GM23338 (cell line): ENCODE data around the gene SOD2. TPM values are rescaled to one million over a fixed set of nuclear protein-coding genes. Genes with fewer than 3 reads are reported as not detected.

Experiments
- ATAC-seq: fragments of 200-7000 bp; cut with Tn5 transposase; 3 replicates; pipeline ENCODE4 v1.9.1; 2020
- DNase-seq: peaks from one replicate; pipeline ENCODE4 v3.0.0-alpha.2; 2015; ENCODE audit warnings: low spot score
- H2AFZ ChIP-seq: fragments of 200-600 bp; sonication (generic); 2 replicates; pipeline ENCODE4 v1.8.0; 2016; ENCODE audit warnings: antibody characterized with exemption, mild to moderate bottlenecking, moderate library complexity
- H3F3A ChIP-seq: fragments of 200-600 bp; sonication (generic); replicated peaks from 2 replicates; pipeline ENCODE4 v1.8.0; 2017; ENCODE audit warnings: antibody characterized with exemption, mixed run types, low read depth
- H3K27ac ChIP-seq: fragments of 200-600 bp; sonication (generic); 2 replicates; pipeline ENCODE4 v1.6.1; 2016; ENCODE audit warnings: low read depth
- H3K27me3 ChIP-seq: fragments of 200-600 bp; sonication (generic); 2 replicates; pipeline ENCODE4 v1.8.0; 2016; ENCODE audit warnings: mild to moderate bottlenecking, mixed run types, moderate library complexity; ENCODE audit not compliant: insufficient read depth
- H3K36me3 ChIP-seq: fragments of 200-600 bp; sonication (generic); 2 replicates; pipeline ENCODE4 v1.8.0; 2016; ENCODE audit warnings: mild to moderate bottlenecking; ENCODE audit not compliant: insufficient read depth
- H3K4me1 ChIP-seq: fragments of 200-600 bp; sonication (generic); 2 replicates; pipeline ENCODE4 v1.8.0; 2016; ENCODE audit warnings: mild to moderate bottlenecking, moderate library complexity; ENCODE audit not compliant: insufficient read depth
- H3K4me2 ChIP-seq: fragments of 200-600 bp; sonication (generic); 2 replicates; pipeline ENCODE4 v1.7.1; 2017; ENCODE audit warnings: mixed run types
- H3K4me3 ChIP-seq: fragments of 200-600 bp; sonication (generic); 2 replicates; pipeline ENCODE4 v1.6.1; 2016; ENCODE audit warnings: mixed run types
- H3K79me2 ChIP-seq: fragments of 200-600 bp; sonication (generic); replicated peaks from 2 replicates; pipeline ENCODE4 v1.8.0; 2017; ENCODE audit warnings: mild to moderate bottlenecking; ENCODE audit not compliant: insufficient read depth
- H3K9me2 ChIP-seq: fragments of 200-600 bp; sonication (generic); 2 replicates; pipeline ENCODE4 v1.8.0; 2017; ENCODE audit not compliant: insufficient read depth
- H4K20me1 ChIP-seq: fragments of 200-600 bp; sonication (generic); replicated peaks from 2 replicates; pipeline ENCODE4 v1.8.0; 2017; ENCODE audit warnings: mild to moderate bottlenecking; ENCODE audit not compliant: insufficient read depth
- H3K27ac Mint-ChIP-seq: 2 replicates; pipeline ENCODE4 v1.8.0; 2020; ENCODE audit warnings: inconsistent platforms, mild to moderate bottlenecking, moderate library complexity, mixed read lengths
- H3K27me3 Mint-ChIP-seq: 3 replicates; pipeline ENCODE4 v1.8.0; 2022; ENCODE audit warnings: low read depth, mild to moderate bottlenecking, moderate library complexity, mixed read lengths, inconsistent platforms; ENCODE audit not compliant: insufficient read depth, poor library complexity
- H3K36me3 Mint-ChIP-seq: 3 replicates; pipeline ENCODE4 v1.8.0; 2021; ENCODE audit warnings: low read depth, mild to moderate bottlenecking, inconsistent platforms, moderate library complexity, mixed read lengths
- H3K4me1 Mint-ChIP-seq: 3 replicates; pipeline ENCODE4 v1.8.0; 2020; ENCODE audit warnings: mild to moderate bottlenecking, inconsistent platforms, mixed read lengths
- H3K4me3 Mint-ChIP-seq: 3 replicates; pipeline ENCODE4 v1.8.0; 2021; ENCODE audit warnings: moderate library complexity, mild to moderate bottlenecking, inconsistent platforms, mixed read lengths
- H3K9me3 Mint-ChIP-seq: 3 replicates; pipeline ENCODE4 v1.8.0; 2020; ENCODE audit warnings: moderate library complexity, mild to moderate bottlenecking, inconsistent platforms, mixed read lengths
- EZH2 ChIP-seq: fragments of 200-600 bp; sonication (generic); IDR thresholded peaks from one replicate; pipeline ENCODE4 v1.8.0; 2017; ENCODE audit warnings: antibody characterized with exemption, mild to moderate bottlenecking, low read depth; ENCODE audit not compliant: unreplicated experiment
- EZH2phosphoT487 ChIP-seq: fragments of 200-600 bp; sonication (generic); IDR thresholded peaks from one replicate; pipeline ENCODE4 v1.8.1; 2018; ENCODE audit warnings: antibody characterized with exemption; ENCODE audit not compliant: unreplicated experiment
- JUNB ChIP-seq: IDR thresholded peaks from one replicate; pipeline ENCODE4 v1.6.1; 2016; ENCODE audit warnings: antibody characterized with exemption; ENCODE audit not compliant: unreplicated experiment
- NANOG ChIP-seq: IDR thresholded peaks from 2 replicates; pipeline ENCODE4 v1.6.1; 2016; ENCODE audit warnings: antibody characterized with exemption, borderline replicate concordance
- POLR2AphosphoS5 ChIP-seq: IDR thresholded peaks from 2 replicates; pipeline ENCODE4 v1.6.1; 2016; ENCODE audit warnings: antibody characterized with exemption, low read depth
- STAT1 ChIP-seq: IDR thresholded peaks from one replicate; pipeline ENCODE4 v1.6.1; 2016; ENCODE audit warnings: antibody characterized with exemption; ENCODE audit not compliant: unreplicated experiment
- ZNF114 ChIP-seq: fragments of 250-450 bp; sonication (Bioruptor Pico); IDR thresholded peaks from 2 replicates; pipeline ENCODE4 v1.5.0; 2020; ENCODE audit warnings: mild to moderate bottlenecking, moderate library complexity
- polyA plus RNA-seq: library from polyadenylated mRNA; unstranded; fragments of >200 nt; fragmentation: Nextera tagmentation; extraction: Ambion mirVana; gene quantifications from 2 replicates; pipeline ENCODE4 v1.2.1, GENCODE V29; 2016
- total RNA-seq: library from RNA; depleted of rRNA; stranded (reverse); fragments of >200 nt; shearing (Covaris generic); gene quantifications from 2 replicates; pipeline ENCODE4 v1.2.3, GENCODE V29; 2014
- TF ChIP-seq, protein P1 (sequence below): IDR thresholded peaks from 2 replicates; pipeline ENCODE4 v1.6.1; 2016; ENCODE audit warnings: antibody characterized with exemption
- TF ChIP-seq, protein P2 (sequence below): IDR thresholded peaks from one replicate; pipeline ENCODE4 v1.6.1; 2018; ENCODE audit warnings: antibody characterized with exemption; ENCODE audit not compliant: unreplicated experiment
- TF ChIP-seq, protein P3 (sequence below): fragments of 250-450 bp; sonication (Bioruptor Pico); IDR thresholded peaks from 2 replicates; pipeline ENCODE4 v1.5.0; 2020; ENCODE audit warnings: mild to moderate bottlenecking, moderate library complexity

Gene SOD2
- total and polyA plus RNA-seq, 2 experiments from 2014 or later: 44.1 to 73.0 TPM

DNA sequence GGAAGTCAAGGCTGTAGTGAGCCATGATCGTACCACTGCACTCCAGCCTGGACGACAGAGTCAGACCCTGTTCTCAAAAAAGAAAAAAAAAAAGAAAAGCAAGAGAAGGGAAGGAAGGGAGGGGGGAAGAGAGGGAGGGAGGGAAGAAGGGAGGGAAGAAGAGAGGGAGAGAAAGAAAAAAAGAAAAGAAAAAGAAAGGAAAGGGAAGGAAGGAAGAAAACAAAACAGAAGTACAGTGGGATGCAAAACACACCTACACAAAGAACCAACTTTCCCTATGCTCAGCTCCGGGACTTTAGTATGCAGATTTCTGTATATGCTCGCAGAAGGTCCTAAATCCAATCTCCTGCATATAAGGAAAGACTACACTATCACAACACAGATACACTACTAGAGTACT lies 31.7 kb upstream of the SOD2 start (continued):
- TF ChIP-seq, protein P1, sequence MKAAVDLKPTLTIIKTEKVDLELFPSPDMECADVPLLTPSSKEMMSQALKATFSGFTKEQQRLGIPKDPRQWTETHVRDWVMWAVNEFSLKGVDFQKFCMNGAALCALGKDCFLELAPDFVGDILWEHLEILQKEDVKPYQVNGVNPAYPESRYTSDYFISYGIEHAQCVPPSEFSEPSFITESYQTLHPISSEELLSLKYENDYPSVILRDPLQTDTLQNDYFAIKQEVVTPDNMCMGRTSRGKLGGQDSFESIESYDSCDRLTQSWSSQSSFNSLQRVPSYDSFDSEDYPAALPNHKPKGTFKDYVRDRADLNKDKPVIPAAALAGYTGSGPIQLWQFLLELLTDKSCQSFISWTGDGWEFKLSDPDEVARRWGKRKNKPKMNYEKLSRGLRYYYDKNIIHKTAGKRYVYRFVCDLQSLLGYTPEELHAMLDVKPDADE: no peak
- TF ChIP-seq JUNB: no peak

DNA sequence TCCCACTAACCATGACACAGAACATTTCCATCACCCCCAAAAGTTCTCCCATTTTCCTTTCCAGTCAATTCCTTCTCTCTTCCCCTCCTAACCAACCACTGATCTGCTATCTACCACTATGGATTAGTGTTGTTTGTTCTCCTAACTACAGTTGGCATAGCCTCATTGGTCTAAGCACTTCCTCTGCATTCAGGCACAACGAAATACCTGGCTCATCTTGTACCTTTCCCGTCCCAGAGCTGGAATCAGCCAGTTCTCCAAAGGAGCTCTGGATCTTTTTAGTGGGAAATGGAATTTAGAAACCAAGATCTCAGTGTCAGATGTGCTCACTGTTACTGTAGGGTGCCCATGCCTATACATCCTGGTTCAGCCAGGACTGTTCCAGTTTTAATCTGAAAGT lies 30.2 kb upstream of the SOD2 start:
- no peak overlapping the region for H3K27ac Mint-ChIP-seq
- peaks cover 13% of the 10 kb centered on the region for H3K27me3 Mint-ChIP-seq
- H3F3A ChIP-seq: 0 out of 2 replicates have a peak, but pooled peaks cover 3% of the 10 kb centered on the region
- no peak overlapping the region; the same call in 2 of the 3 replicates for H3K4me3 Mint-ChIP-seq
- H3K9me3 Mint-ChIP-seq: no peaks in the 10 kb centered on the region
- H3K27ac ChIP-seq: peak overlapping the region; percentile 8; the same call in 1 of the 2 replicates
- peaks cover 10% of the 10 kb centered on the region; the same call in 1 of the 2 replicates for H4K20me1 ChIP-seq
- H3K9me2 ChIP-seq: no peaks in the 10 kb centered on the region
- peak; percentile 16 for DNase-seq
- peaks cover 72% of the 10 kb centered on the region for H3K79me2 ChIP-seq
- peaks cover 29% of the 10 kb centered on the region; the same call in 2 of the 3 replicates for H3K36me3 Mint-ChIP-seq
- H2AFZ ChIP-seq: no peak overlapping the region
- H3K4me3 ChIP-seq: no peak overlapping the region
- peaks cover 10% of the 10 kb centered on the region; the same call in 1 of the 2 replicates for H3K4me1 ChIP-seq
- H3K36me3 ChIP-seq: no peaks in the 10 kb centered on the region
- H3K4me2 ChIP-seq: no peak overlapping the region
- no peaks in the 10 kb centered on the region for H3K27me3 ChIP-seq
- no peak for TF ChIP-seq EZH2
- TF ChIP-seq, protein P1: no peak
- TF ChIP-seq EZH2phosphoT487: no peak
- TF ChIP-seq POLR2AphosphoS5: no peak
- no peak for TF ChIP-seq ZNF114 (CRISPR knock-in tag)
- TF ChIP-seq, protein P2, sequence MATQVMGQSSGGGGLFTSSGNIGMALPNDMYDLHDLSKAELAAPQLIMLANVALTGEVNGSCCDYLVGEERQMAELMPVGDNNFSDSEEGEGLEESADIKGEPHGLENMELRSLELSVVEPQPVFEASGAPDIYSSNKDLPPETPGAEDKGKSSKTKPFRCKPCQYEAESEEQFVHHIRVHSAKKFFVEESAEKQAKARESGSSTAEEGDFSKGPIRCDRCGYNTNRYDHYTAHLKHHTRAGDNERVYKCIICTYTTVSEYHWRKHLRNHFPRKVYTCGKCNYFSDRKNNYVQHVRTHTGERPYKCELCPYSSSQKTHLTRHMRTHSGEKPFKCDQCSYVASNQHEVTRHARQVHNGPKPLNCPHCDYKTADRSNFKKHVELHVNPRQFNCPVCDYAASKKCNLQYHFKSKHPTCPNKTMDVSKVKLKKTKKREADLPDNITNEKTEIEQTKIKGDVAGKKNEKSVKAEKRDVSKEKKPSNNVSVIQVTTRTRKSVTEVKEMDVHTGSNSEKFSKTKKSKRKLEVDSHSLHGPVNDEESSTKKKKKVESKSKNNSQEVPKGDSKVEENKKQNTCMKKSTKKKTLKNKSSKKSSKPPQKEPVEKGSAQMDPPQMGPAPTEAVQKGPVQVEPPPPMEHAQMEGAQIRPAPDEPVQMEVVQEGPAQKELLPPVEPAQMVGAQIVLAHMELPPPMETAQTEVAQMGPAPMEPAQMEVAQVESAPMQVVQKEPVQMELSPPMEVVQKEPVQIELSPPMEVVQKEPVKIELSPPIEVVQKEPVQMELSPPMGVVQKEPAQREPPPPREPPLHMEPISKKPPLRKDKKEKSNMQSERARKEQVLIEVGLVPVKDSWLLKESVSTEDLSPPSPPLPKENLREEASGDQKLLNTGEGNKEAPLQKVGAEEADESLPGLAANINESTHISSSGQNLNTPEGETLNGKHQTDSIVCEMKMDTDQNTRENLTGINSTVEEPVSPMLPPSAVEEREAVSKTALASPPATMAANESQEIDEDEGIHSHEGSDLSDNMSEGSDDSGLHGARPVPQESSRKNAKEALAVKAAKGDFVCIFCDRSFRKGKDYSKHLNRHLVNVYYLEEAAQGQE: no peak
- TF ChIP-seq, protein P3, sequence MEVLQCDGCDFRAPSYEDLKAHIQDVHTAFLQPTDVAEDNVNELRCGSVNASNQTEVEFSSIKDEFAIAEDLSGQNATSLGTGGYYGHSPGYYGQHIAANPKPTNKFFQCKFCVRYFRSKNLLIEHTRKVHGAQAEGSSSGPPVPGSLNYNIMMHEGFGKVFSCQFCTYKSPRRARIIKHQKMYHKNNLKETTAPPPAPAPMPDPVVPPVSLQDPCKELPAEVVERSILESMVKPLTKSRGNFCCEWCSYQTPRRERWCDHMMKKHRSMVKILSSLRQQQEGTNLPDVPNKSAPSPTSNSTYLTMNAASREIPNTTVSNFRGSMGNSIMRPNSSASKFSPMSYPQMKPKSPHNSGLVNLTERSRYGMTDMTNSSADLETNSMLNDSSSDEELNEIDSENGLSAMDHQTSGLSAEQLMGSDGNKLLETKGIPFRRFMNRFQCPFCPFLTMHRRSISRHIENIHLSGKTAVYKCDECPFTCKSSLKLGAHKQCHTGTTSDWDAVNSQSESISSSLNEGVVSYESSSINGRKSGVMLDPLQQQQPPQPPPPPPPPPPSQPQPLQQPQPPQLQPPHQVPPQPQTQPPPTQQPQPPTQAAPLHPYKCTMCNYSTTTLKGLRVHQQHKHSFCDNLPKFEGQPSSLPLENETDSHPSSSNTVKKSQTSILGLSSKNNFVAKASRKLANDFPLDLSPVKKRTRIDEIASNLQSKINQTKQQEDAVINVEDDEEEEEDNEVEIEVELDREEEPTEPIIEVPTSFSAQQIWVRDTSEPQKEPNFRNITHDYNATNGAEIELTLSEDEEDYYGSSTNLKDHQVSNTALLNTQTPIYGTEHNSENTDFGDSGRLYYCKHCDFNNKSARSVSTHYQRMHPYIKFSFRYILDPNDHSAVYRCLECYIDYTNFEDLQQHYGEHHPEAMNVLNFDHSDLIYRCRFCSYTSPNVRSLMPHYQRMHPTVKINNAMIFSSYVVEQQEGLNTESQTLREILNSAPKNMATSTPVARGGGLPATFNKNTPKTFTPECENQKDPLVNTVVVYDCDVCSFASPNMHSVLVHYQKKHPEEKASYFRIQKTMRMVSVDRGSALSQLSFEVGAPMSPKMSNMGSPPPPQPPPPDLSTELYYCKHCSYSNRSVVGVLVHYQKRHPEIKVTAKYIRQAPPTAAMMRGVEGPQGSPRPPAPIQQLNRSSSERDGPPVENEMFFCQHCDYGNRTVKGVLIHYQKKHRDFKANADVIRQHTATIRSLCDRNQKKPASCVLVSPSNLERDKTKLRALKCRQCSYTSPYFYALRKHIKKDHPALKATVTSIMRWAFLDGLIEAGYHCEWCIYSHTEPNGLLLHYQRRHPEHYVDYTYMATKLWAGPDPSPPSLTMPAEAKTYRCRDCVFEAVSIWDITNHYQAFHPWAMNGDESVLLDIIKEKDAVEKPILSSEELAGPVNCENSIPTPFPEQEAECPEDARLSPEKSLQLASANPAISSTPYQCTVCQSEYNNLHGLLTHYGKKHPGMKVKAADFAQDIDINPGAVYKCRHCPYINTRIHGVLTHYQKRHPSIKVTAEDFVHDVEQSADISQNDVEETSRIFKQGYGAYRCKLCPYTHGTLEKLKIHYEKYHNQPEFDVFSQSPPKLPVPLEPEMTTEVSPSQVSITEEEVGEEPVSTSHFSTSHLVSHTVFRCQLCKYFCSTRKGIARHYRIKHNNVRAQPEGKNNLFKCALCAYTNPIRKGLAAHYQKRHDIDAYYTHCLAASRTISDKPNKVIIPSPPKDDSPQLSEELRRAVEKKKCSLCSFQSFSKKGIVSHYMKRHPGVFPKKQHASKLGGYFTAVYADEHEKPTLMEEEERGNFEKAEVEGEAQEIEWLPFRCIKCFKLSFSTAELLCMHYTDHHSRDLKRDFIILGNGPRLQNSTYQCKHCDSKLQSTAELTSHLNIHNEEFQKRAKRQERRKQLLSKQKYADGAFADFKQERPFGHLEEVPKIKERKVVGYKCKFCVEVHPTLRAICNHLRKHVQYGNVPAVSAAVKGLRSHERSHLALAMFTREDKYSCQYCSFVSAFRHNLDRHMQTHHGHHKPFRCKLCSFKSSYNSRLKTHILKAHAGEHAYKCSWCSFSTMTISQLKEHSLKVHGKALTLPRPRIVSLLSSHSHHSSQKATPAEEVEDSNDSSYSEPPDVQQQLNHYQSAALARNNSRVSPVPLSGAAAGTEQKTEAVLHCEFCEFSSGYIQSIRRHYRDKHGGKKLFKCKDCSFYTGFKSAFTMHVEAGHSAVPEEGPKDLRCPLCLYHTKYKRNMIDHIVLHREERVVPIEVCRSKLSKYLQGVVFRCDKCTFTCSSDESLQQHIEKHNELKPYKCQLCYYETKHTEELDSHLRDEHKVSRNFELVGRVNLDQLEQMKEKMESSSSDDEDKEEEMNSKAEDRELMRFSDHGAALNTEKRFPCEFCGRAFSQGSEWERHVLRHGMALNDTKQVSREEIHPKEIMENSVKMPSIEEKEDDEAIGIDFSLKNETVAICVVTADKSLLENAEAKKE (CRISPR knock-in tag): no peak
- TF ChIP-seq STAT1: no peak
- no peak for TF ChIP-seq NANOG
- TF ChIP-seq JUNB: no peak
- peaks cover 10% of the 10 kb centered on the region for H3K4me1 Mint-ChIP-seq
- ATAC-seq: no peak
